ENCODE data around the gene DENND4A. TPM values are rescaled to one million over a fixed set of nuclear protein-coding genes. Genes with fewer than 3 reads are reported as not detected.

The DENND4A gene
- total RNA-seq, 1 experiment from 2014 or later = 12.7 TPM

- Mint-ChIP-seq H3K4me1 (ENCODE audit: low read depth, unreplicated experiment) (peaks cover 12% of the 10 kb centered on the region), H3K27ac (ENCODE audit: unreplicated experiment) (no peak overlapping the region), H3K36me3 (ENCODE audit: insufficient read depth, unreplicated experiment) (no peaks in the 10 kb centered on the region), H3K9me3 (ENCODE audit: unreplicated experiment) (no peaks in the 10 kb centered on the region), H3K27me3 (ENCODE audit: insufficient read depth, unreplicated experiment) (no peaks in the 10 kb centered on the region), H3K4me3 (ENCODE audit: unreplicated experiment) (no peak overlapping the region)
- CTCF ChIA-PET = no interaction called here
- DNase-seq = no peak
- peaks cover 6% of the 10 kb centered on the region; the same call in 1 of the 2 replicates for H3K9me3 ChIP-seq
- no peak for TF ChIP-seq CTCF (IDR thresholded peaks at IDR 0.05; ENCODE audit: insufficient read depth in 1 of 2, low read depth in 1 of 2, low read length in 1 of 2, severe bottlenecking in 1 of 2, unreplicated experiment in 1 of 2)
- no peaks in the 10 kb centered on the region for H3K27me3 ChIP-seq (replicated peaks; ENCODE audit: control insufficient read depth, insufficient read depth, low read length)
- intact Hi-C loops (cut with micrococcal nuclease; ENCODE audit: unreplicated experiment) = loop anchor here (10.0 kb wide), 1 partner anchor 115 kb away; no protein-coding TSS in a partner anchor
- H3K36me3 ChIP-seq (ENCODE audit: control insufficient read depth, insufficient read depth, low read length) = no peaks in the 10 kb centered on the region
- H3K4me1 ChIP-seq = peaks cover 4% of the 10 kb centered on the region
- POLR2A ChIA-PET = no interaction called here
- BruUV-seq (replicated peaks) = no TSS peak
- no peak overlapping the region for H3K4me3 ChIP-seq (ENCODE audit: low read depth, low read length)
These were observed 47.9 kb upstream of the DENND4A start for GRCh38 chr15:65839985-65840384.

GRCh38 chr15:65839354-65839901 is 47.3 kb upstream of the DENND4A start:
- no TSS peak for BruUV-seq (replicated peaks)
- ChIA-PET CTCF (no interaction called here), POLR2A (no interaction called here)
- DNase-seq = no peak
- no peaks in the 10 kb centered on the region for H3K36me3 ChIP-seq (ENCODE audit: control insufficient read depth, insufficient read depth, low read length)
- Mint-ChIP-seq H3K4me3 (ENCODE audit: unreplicated experiment) (no peak overlapping the region), H3K4me1 (ENCODE audit: low read depth, unreplicated experiment) (peaks cover 15% of the 10 kb centered on the region), H3K36me3 (ENCODE audit: insufficient read depth, unreplicated experiment) (no peaks in the 10 kb centered on the region), H3K27ac (ENCODE audit: unreplicated experiment) (no peak overlapping the region), H3K27me3 (ENCODE audit: insufficient read depth, unreplicated experiment) (no peaks in the 10 kb centered on the region), H3K9me3 (ENCODE audit: unreplicated experiment) (no peaks in the 10 kb centered on the region)
- H3K4me1 ChIP-seq = peaks cover 4% of the 10 kb centered on the region
- TF ChIP-seq CTCF (IDR thresholded peaks at IDR 0.05; ENCODE audit: insufficient read depth in 1 of 2, low read depth in 1 of 2, low read length in 1 of 2, severe bottlenecking in 1 of 2, unreplicated experiment in 1 of 2) = no peak
- intact Hi-C loops (cut with micrococcal nuclease; ENCODE audit: unreplicated experiment) = loop anchor here (10.0 kb wide), 1 partner anchor 115 kb away; no protein-coding TSS in a partner anchor
- peaks cover 6% of the 10 kb centered on the region; the same call in 1 of the 2 replicates for H3K9me3 ChIP-seq
- no peak overlapping the region for H3K4me3 ChIP-seq (ENCODE audit: low read depth, low read length)
- no peaks in the 10 kb centered on the region for H3K27me3 ChIP-seq (replicated peaks; ENCODE audit: control insufficient read depth, insufficient read depth, low read length)

GRCh38 chr15:65837301-65838294 is 45.5 kb upstream of the DENND4A start:
- Histone ChIP-seq H3K9me3 (no peaks in the 10 kb centered on the region), H3K4me1 (peaks cover 18% of the 10 kb centered on the region), H3K27me3 (replicated peaks; ENCODE audit: control insufficient read depth, insufficient read depth, low read length) (no peaks in the 10 kb centered on the region), H3K4me3 (ENCODE audit: low read depth, low read length) (no peak overlapping the region), H3K36me3 (ENCODE audit: control insufficient read depth, insufficient read depth, low read length) (no peaks in the 10 kb centered on the region)
- DNase-seq = no peak
- Mint-ChIP-seq H3K4me3 (ENCODE audit: unreplicated experiment) (no peak overlapping the region), H3K36me3 (ENCODE audit: insufficient read depth, unreplicated experiment) (no peaks in the 10 kb centered on the region), H3K4me1 (ENCODE audit: low read depth, unreplicated experiment) (peaks cover 30% of the 10 kb centered on the region), H3K27me3 (ENCODE audit: insufficient read depth, unreplicated experiment) (no peaks in the 10 kb centered on the region), H3K9me3 (ENCODE audit: unreplicated experiment) (no peaks in the 10 kb centered on the region), H3K27ac (ENCODE audit: unreplicated experiment) (peak overlapping the region; percentile 5)
- intact Hi-C loops (cut with micrococcal nuclease; ENCODE audit: unreplicated experiment) = loop anchor here (10.0 kb wide), 1 partner anchor 113 kb away; no protein-coding TSS in a partner anchor
- CTCF ChIA-PET = no interaction called here
- POLR2A ChIA-PET = interaction anchor here (0.6 kb wide), 1 partner anchor 92 kb away, joined by 5 read pairs; no protein-coding TSS in a partner anchor
- TF ChIP-seq CTCF (IDR thresholded peaks at IDR 0.05; ENCODE audit: insufficient read depth in 1 of 2, low read depth in 1 of 2, low read length in 1 of 2, severe bottlenecking in 1 of 2, unreplicated experiment in 1 of 2) = no peak
- BruUV-seq (replicated peaks) = no TSS peak

Measured in Caco-2 (cell line).